CD4-positive, alpha-beta T cell (primary cell): ENCODE results near the gene CCND1. TPM values are rescaled to one million over a fixed set of nuclear protein-coding genes. Genes with fewer than 3 reads are reported as not detected.

ENCODE experiments used
- ATAC-seq: fragments of 200-7000 bp; cut with Tn5 transposase; one replicate; pipeline ENCODE4 v1.10.0; 2022; ENCODE audit warnings: mild to moderate bottlenecking; ENCODE audit not compliant: poor library complexity
- CTCF ChIA-PET: fragments of 350-600 bp; sonication (Branson Sonifier 250); formaldehyde crosslinking; loops from one replicate; lab custom pipeline; 2021; ENCODE audit warnings: antibody characterized with exemption, inconsistent platforms; lab: Charles Lee
- POLR2A ChIA-PET: fragments of 350-600 bp; sonication (Branson Sonifier 250); formaldehyde crosslinking; loops from one replicate; lab custom pipeline; 2021; ENCODE audit warnings: antibody characterized with exemption, inconsistent platforms; lab: Charles Lee
- DNase-seq, 14 experiments: peaks; one replicate each; pipeline ENCODE4 v3.0.0-alpha.2; 2013 to 2020; ENCODE audit warnings: mixed read lengths in 2 of 14
- H3K27ac ChIP-seq, 2 donors: one replicate each; pipeline versions ENCODE4 v1.5.1 to v1.7.0; 2013; ENCODE audit warnings: low read length in 2 of 2, low read depth in 1 of 2, mild to moderate bottlenecking in 1 of 2
- H3K27me3 ChIP-seq, 2 experiments: 1 replicate in 1 of 2; 2 replicates in 1 of 2; pipeline versions ENCODE4 v1.6.1 to v1.7.0; 2013; ENCODE audit warnings: low read length in 2 of 2, control low read depth in 1 of 2, mild to moderate bottlenecking in 1 of 2, moderate library complexity in 1 of 2; ENCODE audit not compliant: insufficient read depth in 2 of 2, control insufficient read depth in 1 of 2
- H3K36me3 ChIP-seq: one replicate; pipeline ENCODE4 v1.6.1; 2013; ENCODE audit warnings: low read length, control low read depth; ENCODE audit not compliant: insufficient read depth
- H3K4me1 ChIP-seq: one replicate; pipeline ENCODE4 v1.6.1; 2013; ENCODE audit warnings: low read length, control low read depth; ENCODE audit not compliant: insufficient read depth
- H3K4me3 ChIP-seq: one replicate; pipeline ENCODE4 v1.5.1; 2013; ENCODE audit warnings: mild to moderate bottlenecking, low read length, moderate library complexity
- H3K9me3 ChIP-seq, 2 experiments: 1 replicate in 1 of 2; 2 replicates in 1 of 2; pipeline versions ENCODE4 v1.6.1 to v1.7.0; 2013; ENCODE audit warnings: low read length in 2 of 2, mild to moderate bottlenecking in 2 of 2, control low read depth in 1 of 2, moderate library complexity in 1 of 2; ENCODE audit not compliant: control insufficient read depth in 1 of 2, insufficient read depth in 1 of 2
- H3K27ac Mint-ChIP-seq: one replicate; pipeline ENCODE4 v1.8.0; 2020; ENCODE audit warnings: mixed read lengths
- H3K27me3 Mint-ChIP-seq: one replicate; pipeline ENCODE4 v1.8.0; 2021; ENCODE audit warnings: mixed read lengths
- H3K36me3 Mint-ChIP-seq: one replicate; pipeline ENCODE4 v1.8.0; 2021; ENCODE audit warnings: low read depth, mixed read lengths
- H3K4me1 Mint-ChIP-seq: one replicate; pipeline ENCODE4 v1.8.0; 2021; ENCODE audit warnings: low read depth, mixed read lengths
- H3K4me3 Mint-ChIP-seq: one replicate; pipeline ENCODE4 v1.8.0; 2020; ENCODE audit warnings: mild to moderate bottlenecking, mixed read lengths
- H3K9me3 Mint-ChIP-seq: one replicate; pipeline ENCODE4 v1.8.0; 2020; ENCODE audit warnings: mixed read lengths
- intact Hi-C, 2 experiments: fragments of 100-400 bp; cut with DNase I in 1 of 2; cut with micrococcal nuclease in 1 of 2; formaldehyde crosslinking; loops; one replicate each; pipeline versions ENCODE4 v1.15.1 to v1.9.0; 2023 to 2025; cut with DNase I, micrococcal nuclease
- total RNA-seq, 174 experiments: library from RNA in 2 of 174; stranded (reverse) in 2 of 174; gene quantifications; one replicate each; pipeline ENCODE4 v1.2.3 and lab custom pipeline; 2021 to 2026
- TF ChIP-seq, protein P1 (sequence below): fragments of 200-600 bp; IDR thresholded peaks from one replicate; pipeline ENCODE4 v1.8.0; 2022; ENCODE audit warnings: antibody characterized with exemption, mild to moderate bottlenecking

CCND1 gene
- total RNA-seq, 2 experiments from 2014 or later, result 1.7 to 2.4 TPM

DNA sequence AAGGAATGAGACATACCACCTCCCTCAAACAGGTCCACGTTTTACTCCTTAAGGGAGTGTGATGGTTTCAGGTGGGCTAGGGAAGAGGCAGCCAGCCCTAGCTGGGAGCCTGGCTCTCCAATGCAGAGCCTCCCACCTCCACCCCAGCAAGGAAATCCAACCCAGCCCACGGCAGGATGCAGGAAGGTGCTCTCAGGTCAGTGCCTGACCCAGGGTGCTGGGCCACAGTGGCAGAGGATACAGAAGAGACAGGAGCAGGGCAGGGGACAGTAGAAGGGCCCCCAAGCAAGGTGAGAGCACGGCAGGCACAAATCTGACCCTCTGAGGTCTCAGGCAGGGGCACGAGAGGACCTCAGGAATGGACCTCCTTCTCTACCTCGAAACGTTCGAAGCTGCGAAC is 26.9 kb upstream of the CCND1 start:
- POLR2A ChIA-PET, result no interaction called here
- H3K36me3 Mint-ChIP-seq, result no peaks in the 10 kb centered on the region

DNA sequence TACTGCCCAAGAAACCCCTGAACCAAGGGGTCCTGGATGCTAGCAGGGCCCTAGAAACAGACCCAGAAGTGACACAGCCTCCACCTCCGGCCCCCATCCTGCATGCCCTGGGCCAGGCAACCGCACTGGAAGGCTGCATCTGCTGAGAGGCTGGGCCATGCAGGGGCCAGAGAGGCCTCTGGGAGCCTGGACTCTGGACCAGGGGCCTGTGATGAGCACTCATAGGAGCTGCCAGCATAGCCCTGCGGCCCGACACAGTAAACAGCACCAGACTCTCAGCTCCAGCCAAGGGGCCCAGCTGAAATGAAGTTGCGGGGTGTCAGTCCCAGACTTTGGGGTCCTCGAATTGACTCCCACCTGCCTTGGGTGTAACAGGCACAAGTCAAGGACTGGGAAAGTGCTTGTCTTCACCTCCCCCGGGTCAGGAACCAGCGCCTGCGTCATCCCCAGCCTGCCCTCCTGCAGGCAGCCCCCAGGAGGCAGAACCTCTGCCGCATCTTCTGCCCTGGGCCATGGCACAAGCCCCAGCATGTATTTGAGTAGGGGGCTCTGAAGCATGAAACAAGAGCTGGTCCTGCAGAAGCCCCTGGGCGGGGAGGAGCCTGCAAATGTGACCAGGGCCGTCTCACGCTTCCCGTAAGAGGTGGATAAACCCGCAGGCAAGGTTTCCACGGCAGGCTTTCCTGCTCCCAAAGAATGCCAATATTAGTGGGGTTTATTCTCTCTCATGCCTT is 25.2 kb upstream of the CCND1 start:
- H3K4me1 Mint-ChIP-seq, result no peaks in the 10 kb centered on the region
- ATAC-seq (no peak), DNase-seq (no peak)
- no peak overlapping the region for H3K27ac Mint-ChIP-seq
- peaks cover 0 to 4% of the 10 kb centered on the region in 2 experiments for H3K9me3 ChIP-seq
- H3K27ac ChIP-seq, result no peak overlapping the region
- peaks cover 0 to 5% of the 10 kb centered on the region in 2 experiments for H3K27me3 ChIP-seq
- ChIA-PET CTCF (no interaction called here), POLR2A (no interaction called here)
- H3K4me3 Mint-ChIP-seq, result no peak overlapping the region
- H3K4me3 ChIP-seq, result no peak overlapping the region
- intact Hi-C loops, result no loop called here
- no peaks in the 10 kb centered on the region for H3K36me3 Mint-ChIP-seq
- no peaks in the 10 kb centered on the region for H3K36me3 ChIP-seq
- H3K4me1 ChIP-seq, result no peaks in the 10 kb centered on the region
- peaks cover 31% of the 10 kb centered on the region for H3K27me3 Mint-ChIP-seq
- TF ChIP-seq, protein P1, sequence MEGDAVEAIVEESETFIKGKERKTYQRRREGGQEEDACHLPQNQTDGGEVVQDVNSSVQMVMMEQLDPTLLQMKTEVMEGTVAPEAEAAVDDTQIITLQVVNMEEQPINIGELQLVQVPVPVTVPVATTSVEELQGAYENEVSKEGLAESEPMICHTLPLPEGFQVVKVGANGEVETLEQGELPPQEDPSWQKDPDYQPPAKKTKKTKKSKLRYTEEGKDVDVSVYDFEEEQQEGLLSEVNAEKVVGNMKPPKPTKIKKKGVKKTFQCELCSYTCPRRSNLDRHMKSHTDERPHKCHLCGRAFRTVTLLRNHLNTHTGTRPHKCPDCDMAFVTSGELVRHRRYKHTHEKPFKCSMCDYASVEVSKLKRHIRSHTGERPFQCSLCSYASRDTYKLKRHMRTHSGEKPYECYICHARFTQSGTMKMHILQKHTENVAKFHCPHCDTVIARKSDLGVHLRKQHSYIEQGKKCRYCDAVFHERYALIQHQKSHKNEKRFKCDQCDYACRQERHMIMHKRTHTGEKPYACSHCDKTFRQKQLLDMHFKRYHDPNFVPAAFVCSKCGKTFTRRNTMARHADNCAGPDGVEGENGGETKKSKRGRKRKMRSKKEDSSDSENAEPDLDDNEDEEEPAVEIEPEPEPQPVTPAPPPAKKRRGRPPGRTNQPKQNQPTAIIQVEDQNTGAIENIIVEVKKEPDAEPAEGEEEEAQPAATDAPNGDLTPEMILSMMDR, result no peak
- no peaks in the 10 kb centered on the region for H3K9me3 Mint-ChIP-seq

More for the DNA sequence above, 26.9 kb upstream of the CCND1 start:
- no peaks in the 10 kb centered on the region for H3K4me1 Mint-ChIP-seq
- no peaks in the 10 kb centered on the region for H3K9me3 Mint-ChIP-seq
- intact Hi-C loops, result no loop called here
- H3K4me3 Mint-ChIP-seq, result no peak overlapping the region
- H3K27me3 Mint-ChIP-seq, result peaks cover 21% of the 10 kb centered on the region
- CTCF ChIA-PET, result no interaction called here
- Histone ChIP-seq H3K27ac (no peak overlapping the region), H3K9me3 (peaks cover under 1 to 4% of the 10 kb centered on the region in 2 experiments), H3K4me3 (no peak overlapping the region), H3K4me1 (no peaks in the 10 kb centered on the region), H3K36me3 (no peaks in the 10 kb centered on the region), H3K27me3 (peaks cover 0 to 7% of the 10 kb centered on the region in 2 experiments)
- no peak overlapping the region for H3K27ac Mint-ChIP-seq
- TF ChIP-seq, protein P1, result no peak
- DNase-seq (no peak), ATAC-seq (no peak)

DNA sequence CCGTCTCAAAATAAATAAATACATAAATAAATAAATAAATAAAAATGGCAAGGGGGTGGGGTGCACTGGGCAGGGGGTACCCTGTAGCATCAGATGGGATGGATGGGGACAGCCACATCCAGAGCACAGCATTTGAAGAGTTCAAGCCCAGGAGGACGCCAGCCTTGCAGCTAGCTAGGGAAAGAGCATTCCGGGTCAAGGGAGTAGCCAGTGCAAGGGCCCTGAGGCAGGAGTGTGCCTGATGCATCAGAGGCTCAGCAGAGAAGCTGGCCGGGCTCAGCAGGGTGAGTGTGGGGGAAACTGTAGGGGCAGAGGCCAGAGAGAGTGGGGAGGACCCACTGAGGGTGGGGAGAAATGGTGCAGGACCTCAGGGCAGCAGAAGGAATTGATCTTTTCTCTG is 23.7 kb upstream of the CCND1 start:
- no peaks in the 10 kb centered on the region for H3K36me3 ChIP-seq
- ATAC-seq (no peak), DNase-seq (no peak)
- H3K9me3 Mint-ChIP-seq, result no peaks in the 10 kb centered on the region
- no peak overlapping the region for H3K27ac Mint-ChIP-seq
- peaks cover 0 to 5% of the 10 kb centered on the region in 2 experiments for H3K27me3 ChIP-seq
- peaks cover 0 to 4% of the 10 kb centered on the region in 2 experiments for H3K9me3 ChIP-seq
- H3K4me1 ChIP-seq, result no peaks in the 10 kb centered on the region
- ChIA-PET CTCF (no interaction called here), POLR2A (no interaction called here)
- H3K36me3 Mint-ChIP-seq, result no peaks in the 10 kb centered on the region
- intact Hi-C loops, result no loop called here
- no peak overlapping the region for H3K4me3 ChIP-seq
- peaks cover 31% of the 10 kb centered on the region for H3K27me3 Mint-ChIP-seq
- no peak overlapping the region for H3K27ac ChIP-seq
- TF ChIP-seq, protein P1, result no peak
- no peak overlapping the region for H3K4me3 Mint-ChIP-seq
- no peaks in the 10 kb centered on the region for H3K4me1 Mint-ChIP-seq
